Esophagus squamous epithelium (tissue), 5 donors: ENCODE data around the gene EPHA1. TPM values are rescaled to one million over a fixed set of nuclear protein-coding genes. Genes with fewer than 3 reads are reported as not detected.

ENCODE experiments used
- DNase-seq: peaks from one replicate; lab custom pipeline; 2025; lab: John Stamatoyannopoulos, UW
- H3K27ac ChIP-seq, 4 donors: fragments of 200-600 bp; sonication (generic); one replicate each; pipeline ENCODE4 v1.5.1; 2016 to 2019; ENCODE audit warnings: mild to moderate bottlenecking in 1 of 4
- H3K27me3 ChIP-seq, 4 donors: fragments of 200-600 bp; sonication (generic); 1 replicate in 3 of 4; 2 replicates in 1 of 4; pipeline versions ENCODE4 v1.5.1 to v1.6.0; 2017 to 2021; ENCODE audit warnings: antibody characterized with exemption in 1 of 4
- H3K36me3 ChIP-seq, 3 donors: fragments of 200-600 bp; sonication (generic); one replicate each; pipeline ENCODE4 v1.5.1; 2016 to 2019
- H3K4me1 ChIP-seq, 3 donors: fragments of 200-600 bp; sonication (generic); one replicate each; pipeline ENCODE4 v1.5.1; 2017 to 2019
- H3K4me3 ChIP-seq, 4 donors: fragments of 200-600 bp; sonication (generic); 1 replicate in 3 of 4; 2 replicates in 1 of 4; pipeline ENCODE4 v1.5.1; 2016 to 2019; ENCODE audit warnings: mild to moderate bottlenecking in 2 of 4, moderate library complexity in 1 of 4
- H3K9me3 ChIP-seq, 3 donors: fragments of 200-600 bp; sonication (generic); one replicate each; pipeline ENCODE4 v1.5.1; 2016 to 2019
- CTCF ChIP-seq, 6 experiments: fragments of 450-650 bp in 4 of 6; fragments of 200-600 bp in 2 of 6; sonication (generic) in 2 of 6; IDR thresholded peaks; one replicate each; pipeline ENCODE4 v1.5.1; 2016 to 2019; ENCODE audit warnings: antibody characterized with exemption in 6 of 6, mild to moderate bottlenecking in 4 of 6, moderate library complexity in 4 of 6
- POLR2A ChIP-seq, 4 donors: fragments of 450-650 bp; IDR thresholded peaks; one replicate each; pipeline ENCODE4 v1.6.1; 2017; ENCODE audit warnings: antibody characterized with exemption in 4 of 4, mild to moderate bottlenecking in 4 of 4, moderate library complexity in 3 of 4
- WGBS, 2 donors: methylation state at CpG; one replicate each; pipeline ENCODE4 v1.1.5; 2018; 5-methylcytosine and 5-hydroxymethylcytosine counted together
- intact Hi-C: fragments of 100-400 bp; cut with DNase I; formaldehyde crosslinking; loops from one replicate; pipeline ENCODE4 v1.15.0; 2022
- total RNA-seq, 4 donors: library from RNA; depleted of rRNA; stranded (reverse); fragments of >200 nt; gene quantifications; one replicate each; pipeline ENCODE4 v1.1.0, GENCODE V29; 2016
- donor health status: DM: yes; HTN: yes; CAD: no.

Gene EPHA1
- total RNA-seq, 4 donors from 2014 or later = 64.5 to 132 (median 77.4) TPM

GRCh38 chr7:143363016-143363937 is 45.4 kb downstream of the EPHA1 start:
- no peaks in the 10 kb centered on the region for H3K36me3 ChIP-seq
- peaks cover 3 to 71% (median 12%) of the 10 kb centered on the region in 4 donors for H3K27me3 ChIP-seq
- no peak for DNase-seq
- no peak overlapping the region for H3K27ac ChIP-seq
- peak overlapping the region in 3 of 4 donors; percentile 53 to 69 (median 68) for H3K4me3 ChIP-seq
- 63 to 80% methylated on average over 9 to 15 of the region's 19 CpGs for WGBS, 2 donors
- intact Hi-C loops = no loop called here
- TF ChIP-seq POLR2A (IDR thresholded peaks at IDR 0.05) (no peak), CTCF (IDR thresholded peaks at IDR 0.05) (no peak)
- H3K4me1 ChIP-seq = peaks cover 8 to 22% (median 15%) of the 10 kb centered on the region in 3 donors
- no peaks in the 10 kb centered on the region for H3K9me3 ChIP-seq

- intact Hi-C loops = no loop called here
- Histone ChIP-seq H3K4me1 (peaks cover 8 to 22% (median 15%) of the 10 kb centered on the region in 3 donors), H3K4me3 (peak within 1 kb of the TSS; percentile 42 to 69 (median 60)), H3K27ac (peak within 1 kb of the TSS in 1 of 4 donors; percentile 34), H3K36me3 (no peaks in the 10 kb centered on the region), H3K27me3 (peaks cover 3 to 71% (median 12%) of the 10 kb centered on the region in 4 donors), H3K9me3 (no peaks in the 10 kb centered on the region)
- TF ChIP-seq CTCF (IDR thresholded peaks at IDR 0.05) (no peak), POLR2A (IDR thresholded peaks at IDR 0.05) (no peak)
- no peak for DNase-seq
- WGBS, 2 donors = 0 to 1% methylated on average over 19 to 41 of the region's 112 CpGs
Observed at GRCh38 chr7:143362131-143363015, 46.3 kb downstream of the EPHA1 start, which contains the start of gene FAM131B. TSS of gene FAM131B (minus strand) at chr7:143362713. CDS start at chr7:143362603, 110 bp downstream.

GRCh38 chr7:143361552-143362130 is 47.0 kb downstream of the EPHA1 start:
- Histone ChIP-seq H3K36me3 (no peaks in the 10 kb centered on the region), H3K9me3 (no peaks in the 10 kb centered on the region), H3K4me1 (peaks cover 8 to 22% (median 15%) of the 10 kb centered on the region in 3 donors), H3K4me3 (peak overlapping the region; percentile 42 to 69 (median 60)), H3K27me3 (peaks cover 3 to 71% (median 12%) of the 10 kb centered on the region in 4 donors), H3K27ac (peak overlapping the region in 1 of 4 donors; percentile 34)
- WGBS, 2 donors = 3 to 7% methylated on average over 9 to 20 of the region's 46 CpGs
- DNase-seq = no peak
- intact Hi-C loops = no loop called here
- no peak for TF ChIP-seq POLR2A (IDR thresholded peaks at IDR 0.05)

GRCh38 chr7:143360788-143361551 is 47.7 kb downstream of the EPHA1 start:
- Histone ChIP-seq H3K27me3 (peaks cover 3 to 71% (median 12%) of the 10 kb centered on the region in 4 donors), H3K4me1 (peaks cover 8 to 22% (median 15%) of the 10 kb centered on the region in 3 donors), H3K4me3 (peak overlapping the region in 2 of 4 donors; percentile 68 to 69), H3K36me3 (no peaks in the 10 kb centered on the region), H3K27ac (no peak overlapping the region), H3K9me3 (no peaks in the 10 kb centered on the region)
- DNase-seq = no peak
- TF ChIP-seq CTCF (IDR thresholded peaks at IDR 0.05) (no peak), POLR2A (IDR thresholded peaks at IDR 0.05) (no peak)
- intact Hi-C loops = no loop called here
- 38 to 43% methylated on average over 17 to 19 of the region's 19 CpGs for WGBS, 2 donors
